ENCODE measurements around the gene PDE8B.

GRCh38 chr5:77306531-77306930 lies 96.1 kb downstream of the PDE8B start:
- no peak for TF ChIP-seq CREB5 (CRISPR knock-in tag; IDR thresholded peaks at IDR 0.05; ENCODE audit: low read depth)
- no peak for TF ChIP-seq ZNF8 (CRISPR knock-in tag; IDR thresholded peaks at IDR 0.05)
